ENCODE results near the gene MAFF.
A peak's percentile ranks its signal among the peaks of the same experiment; 100 is the strongest.

MAFF gene

DNA sequence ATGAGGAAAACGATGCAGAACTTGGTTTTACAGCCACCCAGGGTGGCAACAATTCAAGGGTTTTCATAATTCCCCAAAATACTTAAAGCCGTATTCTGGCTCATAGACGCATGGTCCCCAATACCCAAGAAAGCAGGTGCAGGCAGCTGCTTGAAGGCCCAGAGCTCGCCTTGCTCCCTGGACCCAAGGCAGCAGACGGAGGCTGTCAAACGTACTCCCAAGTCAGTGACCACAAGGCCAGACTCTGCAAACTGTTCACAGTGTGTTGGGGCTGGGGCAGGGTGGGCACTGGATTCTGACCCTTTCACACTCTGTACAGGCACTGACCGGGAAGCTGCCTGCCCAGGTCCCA lies 49.5 kb downstream of the MAFF start:
- Mint-ChIP-seq H3K27ac (no peak overlapping the region), H3K36me3 (ENCODE audit: low read depth) (peaks cover 14% of the 10 kb centered on the region), H3K4me1 (ENCODE audit: low read depth) (no peaks in the 10 kb centered on the region), H3K4me3 (no peak overlapping the region), H3K27me3 (no peaks in the 10 kb centered on the region), H3K9me3 (no peaks in the 10 kb centered on the region)

GRCh38 chr22:38255697-38256096 lies 53.9 kb downstream of the MAFF start:
- no peak overlapping the region for H3K27ac Mint-ChIP-seq
- H3K9me3 Mint-ChIP-seq = no peaks in the 10 kb centered on the region
- H3K4me1 Mint-ChIP-seq (ENCODE audit: low read depth) = no peaks in the 10 kb centered on the region
- peaks cover 2% of the 10 kb centered on the region for H3K36me3 Mint-ChIP-seq (ENCODE audit: low read depth)
- H3K4me3 Mint-ChIP-seq = no peak overlapping the region
- H3K27me3 Mint-ChIP-seq = no peaks in the 10 kb centered on the region

DNA sequence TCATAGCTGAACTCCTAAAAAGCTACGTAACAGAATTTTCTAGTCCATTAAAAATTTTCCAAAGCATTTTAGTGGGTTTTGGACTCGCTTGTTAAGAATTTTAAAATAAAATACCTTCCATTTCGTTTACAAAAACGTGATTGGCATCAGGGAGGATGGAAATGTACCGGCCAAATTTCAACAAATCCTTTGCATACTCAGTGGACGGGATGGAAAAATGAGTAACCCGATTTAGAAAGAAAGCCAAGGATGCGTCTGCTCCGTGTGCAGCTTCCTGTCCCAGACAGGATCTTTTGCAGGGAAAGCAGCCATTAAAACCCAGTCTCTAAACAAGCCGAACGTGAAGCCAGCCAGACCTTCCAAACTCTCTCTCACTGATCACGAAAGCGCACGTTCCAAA lies 55.4 kb downstream of the MAFF start:
- Mint-ChIP-seq H3K4me1 (ENCODE audit: low read depth) (peaks cover 5% of the 10 kb centered on the region), H3K27ac (no peak overlapping the region), H3K4me3 (no peak overlapping the region), H3K9me3 (no peaks in the 10 kb centered on the region), H3K27me3 (no peaks in the 10 kb centered on the region), H3K36me3 (ENCODE audit: low read depth) (no peaks in the 10 kb centered on the region)

DNA sequence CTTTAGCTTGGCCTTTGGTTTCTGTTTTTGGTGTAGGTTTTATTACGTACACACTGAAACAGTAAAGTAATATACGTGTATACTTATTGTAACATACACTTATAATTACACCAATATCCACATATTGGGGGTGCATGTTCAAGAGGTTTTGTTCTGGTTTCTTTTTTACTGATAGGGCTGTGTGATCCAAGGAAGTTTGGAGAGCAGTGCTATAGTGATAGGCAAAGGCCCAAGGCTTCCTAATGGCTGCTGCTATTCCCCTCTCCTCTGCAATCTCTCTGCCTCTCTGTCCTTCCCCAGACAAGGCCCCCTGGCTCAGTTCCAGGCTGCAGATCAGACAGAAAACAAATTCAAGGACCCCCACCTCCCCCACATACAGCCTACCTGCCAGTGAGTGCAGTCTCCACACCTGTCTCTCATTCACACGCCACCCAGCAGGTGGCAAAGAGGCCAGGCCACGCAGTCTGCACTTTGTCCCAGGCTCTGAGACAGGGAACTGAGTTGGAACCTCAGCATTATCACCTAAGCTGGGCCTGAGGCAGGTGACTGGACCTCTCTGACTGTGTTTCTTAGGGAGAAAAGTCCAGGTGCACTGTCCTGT lies 56.0 kb downstream of the MAFF start:
- Mint-ChIP-seq H3K27me3 (no peaks in the 10 kb centered on the region), H3K27ac (no peak overlapping the region), H3K36me3 (ENCODE audit: low read depth) (no peaks in the 10 kb centered on the region), H3K4me3 (no peak overlapping the region), H3K9me3 (no peaks in the 10 kb centered on the region), H3K4me1 (ENCODE audit: low read depth) (peaks cover 10% of the 10 kb centered on the region)

GRCh38 chr22:38258895-38259294 lies 57.1 kb downstream of the MAFF start:
- H3K36me3 Mint-ChIP-seq (ENCODE audit: low read depth) = peaks cover 4% of the 10 kb centered on the region
- H3K27ac Mint-ChIP-seq = no peak overlapping the region
- H3K4me1 Mint-ChIP-seq (ENCODE audit: low read depth) = peaks cover 14% of the 10 kb centered on the region
- H3K9me3 Mint-ChIP-seq = no peaks in the 10 kb centered on the region
- no peaks in the 10 kb centered on the region for H3K27me3 Mint-ChIP-seq
- no peak overlapping the region for H3K4me3 Mint-ChIP-seq

- Mint-ChIP-seq H3K27ac (peak overlapping the region; percentile 46), H3K27me3 (no peaks in the 10 kb centered on the region), H3K36me3 (ENCODE audit: low read depth) (peaks cover 4% of the 10 kb centered on the region), H3K4me3 (no peak overlapping the region), H3K4me1 (ENCODE audit: low read depth) (peaks cover 14% of the 10 kb centered on the region), H3K9me3 (no peaks in the 10 kb centered on the region)
Measured at GRCh38 chr22:38259370-38259769, 57.6 kb downstream of the MAFF start.

DNA sequence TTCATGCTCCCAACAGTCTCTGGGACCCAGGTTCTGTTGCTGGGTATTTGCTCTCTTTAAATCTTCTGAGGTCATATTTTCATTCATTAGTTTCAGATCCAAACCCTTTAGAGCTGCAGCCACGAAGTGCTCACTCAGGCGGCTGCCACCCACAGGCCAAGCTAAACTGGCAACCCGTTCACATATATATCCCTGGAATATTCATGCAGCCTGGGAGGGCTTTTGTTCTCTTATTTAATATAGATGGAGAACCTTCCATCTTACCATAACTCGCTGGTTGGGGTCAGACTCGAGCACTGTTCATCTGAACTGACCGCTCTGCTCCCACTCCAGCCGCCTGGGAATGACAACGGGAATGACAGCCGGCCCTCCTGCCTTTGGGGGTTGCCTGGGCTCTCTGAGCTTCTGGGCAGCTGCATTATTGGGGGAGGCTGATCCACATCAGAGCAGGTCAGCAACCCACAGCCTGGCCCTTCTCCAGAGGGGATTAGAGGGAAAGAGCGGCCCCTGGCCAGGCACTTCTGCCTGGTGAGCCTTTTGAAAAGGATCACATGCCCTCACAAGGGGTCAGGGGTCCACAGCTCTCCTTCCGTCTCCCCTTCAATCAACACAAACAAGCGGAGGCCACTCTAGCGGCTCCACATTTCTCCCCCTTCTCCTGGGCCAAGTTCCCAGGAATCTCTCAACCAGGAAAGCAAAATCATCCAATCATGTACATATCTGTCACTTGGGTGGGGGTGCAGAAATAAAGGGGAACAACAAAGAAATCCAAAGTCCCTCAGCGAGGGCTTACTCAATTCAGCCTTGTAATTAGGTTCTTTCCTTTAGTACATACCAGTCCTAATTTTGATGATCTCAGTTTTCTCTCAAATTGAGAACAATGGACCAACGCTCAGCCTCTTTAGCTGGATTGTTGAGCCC lies 59.2 kb downstream of the MAFF start:
- Mint-ChIP-seq H3K36me3 (ENCODE audit: low read depth) (peaks cover 4% of the 10 kb centered on the region), H3K27me3 (no peaks in the 10 kb centered on the region), H3K27ac (no peak overlapping the region), H3K9me3 (no peaks in the 10 kb centered on the region), H3K4me3 (no peak overlapping the region), H3K4me1 (ENCODE audit: low read depth) (peaks cover 21% of the 10 kb centered on the region)

GRCh38 chr22:38262051-38262795 lies 60.4 kb downstream of the MAFF start:
- H3K27ac Mint-ChIP-seq = peak overlapping the region; percentile 33
- no peak overlapping the region for H3K4me3 Mint-ChIP-seq
- H3K9me3 Mint-ChIP-seq = no peaks in the 10 kb centered on the region
- no peaks in the 10 kb centered on the region for H3K27me3 Mint-ChIP-seq
- H3K4me1 Mint-ChIP-seq (ENCODE audit: low read depth) = peaks cover 33% of the 10 kb centered on the region
- H3K36me3 Mint-ChIP-seq (ENCODE audit: low read depth) = peaks cover 4% of the 10 kb centered on the region

GRCh38 chr22:38264322-38264843 lies 62.6 kb downstream of the MAFF start:
- Mint-ChIP-seq H3K4me3 (no peak overlapping the region), H3K4me1 (ENCODE audit: low read depth) (peaks cover 46% of the 10 kb centered on the region), H3K27ac (no peak overlapping the region), H3K27me3 (no peaks in the 10 kb centered on the region), H3K9me3 (no peaks in the 10 kb centered on the region), H3K36me3 (ENCODE audit: low read depth) (peaks cover 4% of the 10 kb centered on the region)

Data from stimulated activated naive CD8-positive, alpha-beta T cell treated with anti-CD3 and anti-CD28 coated beads, Interleukin-15, Interleukin-2, amounts not matched to agents 100 ng/mL and 50 ng/mL, for 24 hours (primary cell).